ENCODE data around the gene ATP6V1G2. TPM values are rescaled to one million over a fixed set of nuclear protein-coding genes. Genes with fewer than 3 reads are reported as not detected.

ATP6V1G2 gene
- total RNA-seq, 1 experiment from 2014 or later: 2.6 TPM

GRCh38 chr6:31575952-31576685 is 29.7 kb upstream of the ATP6V1G2 start:
- no peak for DNase-seq (ENCODE audit: low read depth)

GRCh38 chr6:31575335-31575901 is 29.0 kb upstream of the ATP6V1G2 start, which contains the start of gene TNF:
Gene TNF, plus strand, starts transcription at chr6:31575565. Its CDS starts 177 bp downstream, at chr6:31575742.
- DNase-seq (ENCODE audit: low read depth): peak; percentile 67

- DNase-seq (ENCODE audit: low read depth): no peak
These were observed 28.0 kb upstream of the ATP6V1G2 start for GRCh38 chr6:31574106-31575061.

- DNase-seq (ENCODE audit: low read depth): no peak
These were observed 27.1 kb upstream of the ATP6V1G2 start for GRCh38 chr6:31573239-31574105.

GRCh38 chr6:31572041-31572911 is 25.9 kb upstream of the ATP6V1G2 start, which contains the start of gene LTA:
Gene LTA, plus strand, starts transcription at chr6:31572289. Its CDS starts 454 bp downstream, at chr6:31572743.
- DNase-seq (ENCODE audit: low read depth): no peak

GRCh38 chr6:31569861-31570536 is 23.6 kb upstream of the ATP6V1G2 start:
- no peak for DNase-seq (ENCODE audit: low read depth)

GRCh38 chr6:31568537-31568961 is 22.1 kb upstream of the ATP6V1G2 start:
- no peak for DNase-seq (ENCODE audit: low read depth)

- no peak for DNase-seq (ENCODE audit: low read depth)
These were observed 21.3 kb upstream of the ATP6V1G2 start for GRCh38 chr6:31567531-31568370.

- DNase-seq (ENCODE audit: low read depth): no peak
These were observed 14.3 kb upstream of the ATP6V1G2 start for GRCh38 chr6:31560697-31561058.

- peak; percentile 95 for DNase-seq (ENCODE audit: low read depth)
These were observed 13.7 kb upstream of the ATP6V1G2 start for GRCh38 chr6:31559958-31560696.

- no peak for DNase-seq (ENCODE audit: low read depth)
These were observed 13.2 kb upstream of the ATP6V1G2 start for GRCh38 chr6:31559606-31559957.

GRCh38 chr6:31558631-31559500 is 12.5 kb upstream of the ATP6V1G2 start:
- DNase-seq (ENCODE audit: low read depth): peak; percentile 77

- no peak for DNase-seq (ENCODE audit: low read depth)
These were observed 11.9 kb upstream of the ATP6V1G2 start for GRCh38 chr6:31558318-31558625.

GRCh38 chr6:31557443-31558317 is 11.3 kb upstream of the ATP6V1G2 start:
- peak; percentile 29 for DNase-seq (ENCODE audit: low read depth)

GRCh38 chr6:31556307-31556706 is 9.9 kb upstream of the ATP6V1G2 start:
- no peak for DNase-seq (ENCODE audit: low read depth)

- DNase-seq (ENCODE audit: low read depth): peak; percentile 73
These were observed 5.0 kb upstream of the ATP6V1G2 start for GRCh38 chr6:31551371-31551770.
